Smooth muscle cell of the umbilical artery (primary cell): Measurements from ENCODE around the gene NOB1. TPM values are rescaled to one million over a fixed set of nuclear protein-coding genes. Genes with fewer than 3 reads are reported as not detected.

ENCODE experiments used
- total RNA-seq: library from RNA; depleted of rRNA; stranded (reverse); fragments of >200 nt; gene quantifications from 2 replicates; pipeline ENCODE4 v1.2.3, GENCODE V29; 2014

The NOB1 gene
- total RNA-seq = 11.9 and 12.4 TPM in 2 replicates

DNA sequence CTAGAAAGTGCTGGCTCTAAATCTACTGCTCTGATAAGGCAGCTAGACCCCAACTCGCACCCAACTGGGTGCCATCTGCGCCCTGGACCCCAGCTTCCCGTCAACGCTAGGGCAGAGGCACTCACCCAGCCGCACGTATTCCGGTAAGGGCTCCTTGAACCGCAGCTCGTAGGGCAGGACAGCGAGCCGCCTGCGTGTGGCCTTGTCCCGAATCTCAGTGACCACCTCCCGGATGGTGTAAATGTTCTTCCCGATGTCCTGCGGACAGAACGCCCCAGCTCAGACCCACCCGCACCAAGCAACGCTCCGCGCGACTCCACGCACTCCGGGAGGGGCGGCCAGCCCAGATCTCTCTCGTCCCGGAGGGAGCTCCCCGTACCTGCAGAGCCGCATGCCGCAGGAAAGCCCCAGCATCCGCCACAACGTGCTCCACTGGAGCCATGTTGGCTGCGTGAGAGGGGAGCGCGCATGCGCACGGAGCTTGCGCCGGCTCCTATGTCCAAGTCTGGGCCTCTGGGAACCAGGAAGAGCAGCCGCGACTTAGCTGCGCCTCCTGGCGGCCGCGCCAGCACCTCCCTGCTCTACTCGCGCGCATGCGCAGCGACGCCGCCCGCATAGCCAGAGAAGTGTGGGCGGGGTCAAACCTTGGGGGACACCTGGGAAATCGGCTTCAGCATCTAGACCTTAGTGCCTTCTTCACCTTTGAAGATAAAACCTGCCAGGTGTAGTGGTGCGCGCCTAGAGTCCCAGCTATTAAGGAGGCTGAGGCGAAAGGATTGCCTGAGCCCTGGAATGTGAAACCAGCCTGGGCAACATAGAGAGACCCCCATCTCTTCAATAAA, at the start of gene NOB1:
NOB1 (minus strand) TSS at position 458 of the 842 bp plus-strand sequence; CDS start at position 442, 16 bp downstream.

GRCh38 chr16:69761983-69762813, 7.5 kb upstream of the NOB1 start, which contains the start of gene WWP2:
TSS of gene WWP2 (plus strand) at chr16:69762332. CDS start at chr16:69787011, 24,679 bp downstream.

GRCh38 chr16:69726313-69727060, 28.2 kb downstream of the NOB1 start, which contains the start of gene NQO1:
TSS of gene NQO1 (minus strand) at chr16:69726560. CDS start at chr16:69726439, 121 bp downstream.

Other genes with a start within 250 kb of the NOB1 start
- gene NFAT5, start 189.0 kb downstream of the NOB1 start, total RNA-seq = 27.6 and 45.7 TPM in 2 replicates
- gene NQO1, start 28.4 kb downstream of the NOB1 start, total RNA-seq = 122 and 153 TPM in 2 replicates
- gene WWP2, start 7.4 kb upstream of the NOB1 start, total RNA-seq = 11.0 and 24.2 TPM in 2 replicates
- 0.32 and 1.5 TPM in 2 replicates for gene CLEC18A, start 196.4 kb upstream of the NOB1 start, total RNA-seq